Measurements from ENCODE around the gene PRDM16.

GRCh38 chr1:3170561-3171453 lies 101.8 kb downstream of the PRDM16 start:
- TF ChIP-seq NANOG (IDR thresholded peaks at IDR 0.05; ENCODE audit: insufficient read depth, low read depth, low read length, poor library complexity, severe bottlenecking), result no peak
- TF ChIP-seq, protein P1, sequence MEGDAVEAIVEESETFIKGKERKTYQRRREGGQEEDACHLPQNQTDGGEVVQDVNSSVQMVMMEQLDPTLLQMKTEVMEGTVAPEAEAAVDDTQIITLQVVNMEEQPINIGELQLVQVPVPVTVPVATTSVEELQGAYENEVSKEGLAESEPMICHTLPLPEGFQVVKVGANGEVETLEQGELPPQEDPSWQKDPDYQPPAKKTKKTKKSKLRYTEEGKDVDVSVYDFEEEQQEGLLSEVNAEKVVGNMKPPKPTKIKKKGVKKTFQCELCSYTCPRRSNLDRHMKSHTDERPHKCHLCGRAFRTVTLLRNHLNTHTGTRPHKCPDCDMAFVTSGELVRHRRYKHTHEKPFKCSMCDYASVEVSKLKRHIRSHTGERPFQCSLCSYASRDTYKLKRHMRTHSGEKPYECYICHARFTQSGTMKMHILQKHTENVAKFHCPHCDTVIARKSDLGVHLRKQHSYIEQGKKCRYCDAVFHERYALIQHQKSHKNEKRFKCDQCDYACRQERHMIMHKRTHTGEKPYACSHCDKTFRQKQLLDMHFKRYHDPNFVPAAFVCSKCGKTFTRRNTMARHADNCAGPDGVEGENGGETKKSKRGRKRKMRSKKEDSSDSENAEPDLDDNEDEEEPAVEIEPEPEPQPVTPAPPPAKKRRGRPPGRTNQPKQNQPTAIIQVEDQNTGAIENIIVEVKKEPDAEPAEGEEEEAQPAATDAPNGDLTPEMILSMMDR (IDR thresholded peaks at IDR 0.05; ENCODE audit: control extremely low read depth in 1 of 3, insufficient read depth in 1 of 3, low read depth in 1 of 3, low read length in 3 of 3), result no peak
- no peak for TF ChIP-seq MAFK (IDR thresholded peaks at IDR 0.05; ENCODE audit: low read depth, low read length)
- no peak for TF ChIP-seq POLR2A (IDR thresholded peaks at IDR 0.05; ENCODE audit: control extremely low read depth in 1 of 2, low read depth in 2 of 2, low read length in 2 of 2)
- no peak for TF ChIP-seq JUN (IDR thresholded peaks at IDR 0.05; ENCODE audit: low read depth, low read length)

Measured in H1 (cell line).